Measurements from ENCODE around the gene ASPG. TPM values are rescaled to one million over a fixed set of nuclear protein-coding genes. Genes with fewer than 3 reads are reported as not detected.

Gene ASPG
- total RNA-seq, 2 donors from 2014 or later, result 0.14 to 0.35 TPM

DNA sequence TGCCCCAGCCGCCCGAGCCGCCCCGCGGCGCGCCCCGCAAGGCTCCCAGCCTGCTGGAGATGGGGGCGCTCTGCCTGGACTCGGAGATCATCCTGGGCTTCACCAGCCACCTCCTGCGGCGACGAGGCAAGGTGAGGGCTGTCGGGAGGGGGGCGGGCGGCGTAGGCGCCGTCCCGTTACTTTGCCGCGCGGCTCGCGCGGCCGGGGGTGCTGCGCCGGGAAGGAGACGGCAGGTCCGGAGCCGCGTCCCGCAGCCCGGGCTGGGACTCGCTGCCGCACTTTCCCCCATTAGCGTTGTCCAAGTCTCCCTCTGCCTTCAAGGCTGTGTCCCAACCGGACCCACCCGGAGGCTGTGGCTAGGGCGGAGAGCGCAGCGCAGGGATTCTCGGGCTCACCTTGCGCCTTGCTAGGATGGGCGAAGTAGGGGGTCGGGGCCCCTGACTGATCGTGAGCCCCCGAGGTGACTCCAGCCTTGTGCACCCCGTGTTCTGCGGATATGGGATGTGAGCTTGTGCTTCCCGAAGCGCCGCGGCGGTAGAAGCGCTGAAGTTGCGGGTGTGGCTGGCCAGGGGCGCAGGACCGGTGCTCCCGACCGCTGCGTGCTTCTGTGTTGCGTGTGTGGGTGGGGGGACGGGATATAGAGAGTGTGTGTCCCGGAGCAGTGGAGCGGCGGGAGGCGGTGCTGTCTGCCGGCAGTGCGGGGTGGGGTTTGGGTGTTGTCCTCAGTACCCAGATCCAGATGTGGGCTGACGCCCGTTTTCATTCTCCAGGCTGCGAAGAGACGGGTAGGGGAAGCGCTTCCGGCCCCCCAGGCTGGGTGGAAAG, 51.2 kb downstream of the ASPG start:
- peaks cover 8 to 28% of the 10 kb centered on the region in 2 donors for H3K4me1 ChIP-seq (ENCODE audit: control insufficient read depth in 1 of 2, low read depth in 2 of 2)
- peak overlapping the region; percentile 38 for H3K4me3 ChIP-seq
- no peaks in the 10 kb centered on the region for H3K9me3 ChIP-seq
- no peaks in the 10 kb centered on the region for H3K36me3 ChIP-seq
- TF ChIP-seq CTCF (IDR thresholded peaks at IDR 0.05), result no peak
- DNase-seq (ENCODE audit: low spot score) (no peak), ATAC-seq (ENCODE audit: insufficient number of reproducible peaks, low FRiP score, low read depth) (no peak)
- H3K27ac ChIP-seq, result no peak overlapping the region
- H3K27me3 ChIP-seq (replicated peaks; ENCODE audit: insufficient read depth), result no peaks in the 10 kb centered on the region

DNA sequence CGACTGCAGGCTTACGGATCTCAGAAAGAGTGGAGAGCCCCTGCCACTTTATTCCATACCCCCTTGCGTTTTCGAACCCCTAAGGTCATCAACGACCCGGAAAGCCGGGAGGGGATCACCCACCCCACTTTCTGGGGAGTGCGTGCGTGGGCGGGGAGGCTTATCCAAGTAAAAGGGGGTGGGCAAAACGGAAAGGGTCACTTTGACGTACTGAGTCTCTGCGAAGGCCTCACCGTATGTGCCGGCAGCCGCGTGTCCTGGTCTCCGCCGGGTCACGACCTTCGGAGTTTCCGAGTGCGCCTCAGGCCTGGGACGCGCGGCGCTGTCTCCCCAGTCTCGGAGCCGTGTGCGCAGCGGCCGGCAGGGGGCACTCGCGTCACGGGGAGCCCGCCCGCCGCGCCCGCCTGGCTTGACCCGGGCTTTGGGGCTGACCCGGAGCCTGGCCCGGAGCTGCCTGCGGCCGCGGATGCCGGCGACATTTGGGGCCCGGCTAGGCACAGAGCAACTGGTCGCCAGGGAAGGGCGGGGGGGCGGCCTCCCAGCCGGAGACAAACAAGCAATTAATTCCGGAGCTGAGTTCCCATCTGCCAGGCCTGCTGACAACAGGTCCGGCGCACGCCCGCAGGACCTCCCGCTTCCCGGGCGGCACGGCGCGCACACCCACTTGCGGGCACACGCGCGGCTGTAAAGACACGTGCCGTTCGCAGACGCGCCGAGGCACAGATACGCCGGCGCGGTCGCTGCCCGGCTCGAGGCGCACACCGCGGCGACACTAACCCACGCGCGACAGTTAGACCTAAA, 52.0 kb downstream of the ASPG start:
- TF ChIP-seq CTCF (IDR thresholded peaks at IDR 0.05), result peak; percentile 78
- Histone ChIP-seq H3K27me3 (replicated peaks; ENCODE audit: insufficient read depth) (no peaks in the 10 kb centered on the region), H3K4me3 (peak overlapping the region; percentile 67), H3K4me1 (ENCODE audit: control insufficient read depth in 1 of 2, low read depth in 2 of 2) (peaks cover 8 to 28% of the 10 kb centered on the region in 2 donors), H3K27ac (no peak overlapping the region), H3K9me3 (no peaks in the 10 kb centered on the region), H3K36me3 (no peaks in the 10 kb centered on the region)
- DNase-seq (ENCODE audit: low spot score), result no peak
- ATAC-seq (ENCODE audit: insufficient number of reproducible peaks, low FRiP score, low read depth), result no peak

GRCh38 chr14:104138098-104138717, 52.7 kb downstream of the ASPG start, which contains the start of gene KIF26A:
KIF26A (plus strand) TSS chr14:104138587; CDS start chr14:104138723, 136 bp downstream.
- no peak for DNase-seq (ENCODE audit: low spot score)
- Histone ChIP-seq H3K4me1 (ENCODE audit: control insufficient read depth in 1 of 2, low read depth in 2 of 2) (peaks cover 8 to 28% of the 10 kb centered on the region in 2 donors), H3K27ac (no peak within 1 kb of the TSS), H3K36me3 (no peaks in the 10 kb centered on the region), H3K9me3 (no peaks in the 10 kb centered on the region), H3K4me3 (peak within 1 kb of the TSS; percentile 67), H3K27me3 (replicated peaks; ENCODE audit: insufficient read depth) (no peaks in the 10 kb centered on the region)
- ATAC-seq (ENCODE audit: insufficient number of reproducible peaks, low FRiP score, low read depth), result no peak
- no peak for TF ChIP-seq CTCF (IDR thresholded peaks at IDR 0.05)

DNA sequence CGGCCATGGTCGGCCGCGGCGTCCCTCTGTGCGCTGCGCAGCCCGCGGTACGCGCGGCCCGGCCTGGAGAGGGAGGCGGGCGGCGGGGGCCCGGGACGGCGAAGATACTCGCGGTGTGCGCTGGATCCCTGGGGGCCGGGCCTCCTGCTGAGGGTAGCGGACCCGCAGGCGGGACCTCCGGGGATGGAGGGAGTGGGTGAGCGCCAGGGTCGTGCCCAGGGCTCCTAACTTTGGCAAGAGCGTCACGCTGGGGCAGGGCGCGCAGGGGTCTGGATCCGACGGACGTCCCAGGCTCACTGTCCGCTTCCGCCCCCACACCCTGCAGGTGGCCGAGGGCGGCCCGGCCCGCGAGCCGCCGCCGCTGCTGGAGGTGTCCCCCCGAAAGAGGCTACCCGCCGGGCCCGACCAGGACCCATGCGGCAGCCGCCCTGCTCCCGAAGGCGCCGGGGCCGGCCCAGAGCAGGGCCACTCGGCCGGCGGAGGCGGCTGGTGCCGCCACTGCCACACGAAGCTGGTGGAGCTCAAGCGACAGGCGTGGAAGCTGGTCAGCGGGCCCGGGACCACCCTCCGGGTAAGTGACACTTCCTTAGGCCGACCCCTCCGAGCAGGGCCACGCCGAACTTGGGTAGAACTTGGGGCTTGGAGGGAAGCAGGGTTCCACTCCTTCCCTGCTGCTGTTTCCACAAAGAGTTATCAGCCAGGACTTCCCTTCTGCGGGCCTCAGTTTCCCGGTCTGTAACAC, 53.4 kb downstream of the ASPG start:
- no peak for DNase-seq (ENCODE audit: low spot score)
- no peaks in the 10 kb centered on the region for H3K27me3 ChIP-seq (replicated peaks; ENCODE audit: insufficient read depth)

More for the DNA sequence above, 53.4 kb downstream of the ASPG start:
- no peaks in the 10 kb centered on the region for H3K36me3 ChIP-seq
- peak overlapping the region; percentile 67 for H3K4me3 ChIP-seq
- H3K9me3 ChIP-seq, result no peaks in the 10 kb centered on the region
- no peak for ATAC-seq (ENCODE audit: insufficient number of reproducible peaks, low FRiP score, low read depth)
- H3K4me1 ChIP-seq (ENCODE audit: control insufficient read depth in 1 of 2, low read depth in 2 of 2), result peaks cover 8 to 28% of the 10 kb centered on the region in 2 donors
- H3K27ac ChIP-seq, result no peak overlapping the region
- no peak for TF ChIP-seq CTCF (IDR thresholded peaks at IDR 0.05)

All from thoracic aorta (tissue), 2 donors.